ENCODE measurements around the gene KRTAP1-1. TPM values are rescaled to one million over a fixed set of nuclear protein-coding genes. Genes with fewer than 3 reads are reported as not detected.
"Not testable (repeated sequence)": the region's sequence is repeated elsewhere in the genome, so short reads cannot be mapped to it uniquely, and the experiment has no call there.

Gene KRTAP1-1
- total and polyA plus RNA-seq, 2 donors (not counting 1 experiment from before 2014, with no cell fraction given): not detected

- WGBS (ENCODE audit: insufficient coverage): no CpG with 5 or more reads among the region's 2 CpGs
- H2AFZ ChIP-seq (ENCODE audit: insufficient read depth, low read depth, low read length, poor library complexity, severe bottlenecking); H3K9ac ChIP-seq (ENCODE audit: low read length); ATAC-seq (ENCODE audit: low read depth); H3K4me1 ChIP-seq (ENCODE audit: control insufficient read depth in 2 of 2, insufficient read depth in 2 of 2, low read length in 2 of 2); H3K9me3 Mint-ChIP-seq (ENCODE audit: insufficient read depth); H3K27me3 ChIP-seq (replicated peaks in 1 of 4; ENCODE audit: control extremely low read depth in 1 of 4, control insufficient read depth in 3 of 4, insufficient read depth in 4 of 4, low read length in 3 of 4); POLR2A ChIA-PET; intact Hi-C loops (cut with micrococcal nuclease); H3K4me1 Mint-ChIP-seq; H3K27ac ChIP-seq (ENCODE audit: low read length in 2 of 2); H3K4me3 ChIP-seq (ENCODE audit: control extremely low read depth in 1 of 5, extremely low read depth in 1 of 5, insufficient read depth in 1 of 5, low read depth in 2 of 5, low read length in 4 of 5); H3K27ac Mint-ChIP-seq; H3K4me3 Mint-ChIP-seq; H3K36me3 ChIP-seq (replicated peaks in 1 of 2; ENCODE audit: control extremely low read depth in 1 of 2, control insufficient read depth in 1 of 2, extremely low read depth in 1 of 2, insufficient read depth in 2 of 2, low read length in 1 of 2); DNase-seq; H3K79me2 ChIP-seq (ENCODE audit: control insufficient read depth, insufficient read depth, low read length); CTCF ChIA-PET; H4K20me1 ChIP-seq (ENCODE audit: control insufficient read depth, insufficient read depth, low read length, poor library complexity, severe bottlenecking); H3K9me3 ChIP-seq (ENCODE audit: control extremely low read depth in 1 of 3, control insufficient read depth in 2 of 3, insufficient read depth in 1 of 3, low read length in 2 of 3); H3K4me2 ChIP-seq (replicated peaks; ENCODE audit: low read depth, low read length, poor library complexity, severe bottlenecking): not testable (repeated sequence)
- peaks cover 24% of the 10 kb centered on the region for H3K27me3 Mint-ChIP-seq
These were observed 42.2 kb upstream of the KRTAP1-1 start for GRCh38 chr17:41083427-41083826.

- H3K9ac ChIP-seq (ENCODE audit: low read length): no peak overlapping the region
- Mint-ChIP-seq H3K9me3 (ENCODE audit: insufficient read depth) (no peaks in the 10 kb centered on the region), H3K4me1 (no peaks in the 10 kb centered on the region), H3K4me3 (no peak overlapping the region), H3K27me3 (peaks cover 28% of the 10 kb centered on the region), H3K27ac (no peak overlapping the region)
- no peak for TF ChIP-seq EZH2 (IDR thresholded peaks at IDR 0.05; ENCODE audit: borderline replicate concordance, insufficient read depth, low read depth, low read length, poor library complexity, severe bottlenecking)
- no peak for TF ChIP-seq CTCF (IDR thresholded peaks at IDR 0.05)
- DNase-seq (no peak), ATAC-seq (ENCODE audit: low read depth) (no peak)
- no peaks in the 10 kb centered on the region for H3K27me3 ChIP-seq (replicated peaks in 1 of 4; ENCODE audit: control extremely low read depth in 1 of 4, control insufficient read depth in 3 of 4, insufficient read depth in 4 of 4, low read length in 3 of 4)
- H3K27ac ChIP-seq (ENCODE audit: low read length in 2 of 2): no peak overlapping the region
- H3K4me2 ChIP-seq (replicated peaks; ENCODE audit: low read depth, low read length, poor library complexity, severe bottlenecking): no peak overlapping the region
- H3K9me3 ChIP-seq (ENCODE audit: control extremely low read depth in 1 of 3, control insufficient read depth in 2 of 3, insufficient read depth in 1 of 3, low read length in 2 of 3): no peaks in the 10 kb centered on the region
- no peaks in the 10 kb centered on the region for H4K20me1 ChIP-seq (ENCODE audit: control insufficient read depth, insufficient read depth, low read length, poor library complexity, severe bottlenecking)
- H3K4me3 ChIP-seq (ENCODE audit: control extremely low read depth in 1 of 5, extremely low read depth in 1 of 5, insufficient read depth in 1 of 5, low read depth in 2 of 5, low read length in 4 of 5): no peak overlapping the region
- intact Hi-C loops (cut with micrococcal nuclease): no loop called here
- WGBS (ENCODE audit: insufficient coverage): no CpG with 5 or more reads among the region's 4 CpGs
- H3K4me1 ChIP-seq (ENCODE audit: control insufficient read depth in 2 of 2, insufficient read depth in 2 of 2, low read length in 2 of 2): no peaks in the 10 kb centered on the region
- H2AFZ ChIP-seq (ENCODE audit: insufficient read depth, low read depth, low read length, poor library complexity, severe bottlenecking): no peak overlapping the region
- CTCF ChIA-PET: no interaction called here
- no peaks in the 10 kb centered on the region for H3K79me2 ChIP-seq (ENCODE audit: control insufficient read depth, insufficient read depth, low read length)
- POLR2A ChIA-PET: no interaction called here
- no peaks in the 10 kb centered on the region for H3K36me3 ChIP-seq (replicated peaks in 1 of 2; ENCODE audit: control extremely low read depth in 1 of 2, control insufficient read depth in 1 of 2, extremely low read depth in 1 of 2, insufficient read depth in 2 of 2, low read length in 1 of 2)
These were observed 41.4 kb upstream of the KRTAP1-1 start for GRCh38 chr17:41082626-41083025.

Data from B cell (primary cell).